Sigmoid colon (tissue), 4 donors: Measurements from ENCODE around the gene PLCD1.

Experiments used
- CTCF ChIP-seq, 4 experiments: fragments of 450-650 bp in 3 of 4; fragments of 200-600 bp in 1 of 4; IDR thresholded peaks; one replicate each; pipeline ENCODE4 v1.5.1; 2016 to 2019; ENCODE audit warnings: antibody characterized with exemption in 4 of 4, mild to moderate bottlenecking in 3 of 4, moderate library complexity in 2 of 4
- EP300 ChIP-seq, 4 donors: sonication (generic); formaldehyde crosslinking; IDR thresholded peaks; one replicate each; pipeline ENCODE4 v1.6.1; 2017; ENCODE audit warnings: antibody characterized with exemption in 4 of 4
- POLR2A ChIP-seq, 2 donors: fragments of 450-650 bp; IDR thresholded peaks; one replicate each; pipeline ENCODE4 v1.6.1; 2016; ENCODE audit warnings: antibody characterized with exemption in 2 of 2, mild to moderate bottlenecking in 2 of 2, moderate library complexity in 2 of 2
- POLR2AphosphoS5 ChIP-seq, 4 donors: sonication (generic); formaldehyde crosslinking; IDR thresholded peaks; one replicate each; pipeline ENCODE4 v1.6.1; 2017; ENCODE audit warnings: antibody characterized with exemption in 4 of 4

- no peak for TF ChIP-seq EP300 (IDR thresholded peaks at IDR 0.05)
- no peak for TF ChIP-seq CTCF (IDR thresholded peaks at IDR 0.05)
- no peak for TF ChIP-seq POLR2AphosphoS5 (IDR thresholded peaks at IDR 0.05)
- no peak for TF ChIP-seq POLR2A (IDR thresholded peaks at IDR 0.05)
These were observed 32.1 kb downstream of the PLCD1 start for GRCh38 chr3:37997342-37997741.
